Colonic mucosa (tissue), 4 donors: ENCODE results near the gene SPAG4. TPM values are rescaled to one million over a fixed set of nuclear protein-coding genes. Genes with fewer than 3 reads are reported as not detected.

Experiments used
- DNase-seq: peaks from one replicate; pipeline ENCODE4 v3.0.0-alpha.2; 2020
- H3K27ac ChIP-seq: fragments of 200-600 bp; one replicate; pipeline ENCODE4 v1.8.0; 2021
- H3K27me3 ChIP-seq: fragments of 200-600 bp; one replicate; pipeline ENCODE4 v1.8.0; 2021
- H3K36me3 ChIP-seq: fragments of 200-600 bp; one replicate; pipeline ENCODE4 v1.8.0; 2021
- H3K4me1 ChIP-seq: fragments of 200-600 bp; one replicate; pipeline ENCODE4 v1.8.0; 2021; ENCODE audit warnings: mild to moderate bottlenecking
- H3K4me3 ChIP-seq: fragments of 200-600 bp; one replicate; pipeline ENCODE4 v1.8.0; 2021
- H3K9ac ChIP-seq, 2 donors: one replicate each; pipeline ENCODE4 v1.7.0; 2013; ENCODE audit warnings: control low read depth in 2 of 2, low read depth in 2 of 2, low read length in 2 of 2
- H3K9me3 ChIP-seq: fragments of 200-600 bp; one replicate; pipeline ENCODE4 v1.8.0; 2021
- CTCF ChIP-seq: fragments of 200-600 bp; IDR thresholded peaks from one replicate; pipeline ENCODE4 v1.8.0; 2022; ENCODE audit warnings: antibody characterized with exemption, mild to moderate bottlenecking
- intact Hi-C: fragments of 100-400 bp; cut with DNase I; formaldehyde crosslinking; loops from one replicate; pipeline ENCODE4 v1.14.1; 2022
- total RNA-seq, 2 donors: library from RNA; stranded (reverse); fragmentation: NEBNext Ultra II Directional in 1 of 2; extraction: Animal tissue kit (Norgen Biotek cat#: 25700) in 1 of 2; gene quantifications; one replicate each; pipeline ENCODE4 v1.2.1, GENCODE V29; 2021
- donor health status: healthy.
- donor health status: DM: no; HTN: no; CAD: no.
- donor health status: DM: no; HTN: no; CAD: no.

SPAG4 gene
- total RNA-seq, 2 donors from 2014 or later, result 5.7 to 8.6 TPM

GRCh38 chr20:35595456-35595855 lies 20.2 kb upstream of the SPAG4 start:
- Histone ChIP-seq H3K9ac (no peak overlapping the region), H3K4me3 (no peak overlapping the region), H3K27me3 (no peaks in the 10 kb centered on the region), H3K9me3 (no peaks in the 10 kb centered on the region), H3K4me1 (no peaks in the 10 kb centered on the region), H3K36me3 (no peaks in the 10 kb centered on the region), H3K27ac (no peak overlapping the region)
- intact Hi-C loops, result no loop called here
- DNase-seq, result no peak
- no peak for TF ChIP-seq CTCF

- DNase-seq, result no peak
- no peak overlapping the region for H3K27ac ChIP-seq
- no peaks in the 10 kb centered on the region for H3K36me3 ChIP-seq
- no peak overlapping the region for H3K9ac ChIP-seq
- no peaks in the 10 kb centered on the region for H3K4me1 ChIP-seq
- no peak for TF ChIP-seq CTCF
- H3K27me3 ChIP-seq, result no peaks in the 10 kb centered on the region
- no peak overlapping the region for H3K4me3 ChIP-seq
- intact Hi-C loops, result no loop called here
- H3K9me3 ChIP-seq, result no peaks in the 10 kb centered on the region
Measured at GRCh38 chr20:35595901-35596300, 19.7 kb upstream of the SPAG4 start.

GRCh38 chr20:35597186-35597585 lies 18.4 kb upstream of the SPAG4 start:
- Histone ChIP-seq H3K9me3 (no peaks in the 10 kb centered on the region), H3K27me3 (no peaks in the 10 kb centered on the region), H3K27ac (no peak overlapping the region), H3K4me3 (no peak overlapping the region), H3K4me1 (no peaks in the 10 kb centered on the region), H3K9ac (no peak overlapping the region), H3K36me3 (no peaks in the 10 kb centered on the region)
- TF ChIP-seq CTCF, result no peak
- DNase-seq, result no peak
- intact Hi-C loops, result no loop called here

GRCh38 chr20:35598476-35598875 lies 17.2 kb upstream of the SPAG4 start:
- intact Hi-C loops, result no loop called here
- no peak overlapping the region for H3K4me3 ChIP-seq
- H3K9me3 ChIP-seq, result no peaks in the 10 kb centered on the region
- no peaks in the 10 kb centered on the region for H3K4me1 ChIP-seq
- no peak overlapping the region for H3K9ac ChIP-seq
- H3K27ac ChIP-seq, result no peak overlapping the region
- no peaks in the 10 kb centered on the region for H3K36me3 ChIP-seq
- no peak for DNase-seq
- TF ChIP-seq CTCF, result no peak
- no peaks in the 10 kb centered on the region for H3K27me3 ChIP-seq

- intact Hi-C loops, result no loop called here
- Histone ChIP-seq H3K4me1 (no peaks in the 10 kb centered on the region), H3K27ac (no peak overlapping the region), H3K36me3 (no peaks in the 10 kb centered on the region), H3K4me3 (no peak overlapping the region), H3K9ac (no peak overlapping the region), H3K27me3 (no peaks in the 10 kb centered on the region), H3K9me3 (no peaks in the 10 kb centered on the region)
- TF ChIP-seq CTCF, result no peak
- no peak for DNase-seq
Measured at GRCh38 chr20:35598899-35599775, 16.5 kb upstream of the SPAG4 start.
